Common myeloid progenitor, CD34-positive (primary cell): Measurements from ENCODE around the gene EVPLL.
"Not testable (repeated sequence)": the region's sequence is repeated elsewhere in the genome, so short reads cannot be mapped to it uniquely, and the experiment has no call there.

Experiments used
- CTCF ChIA-PET: fragments of 350-600 bp; sonication (Branson Sonifier 250); formaldehyde crosslinking; loops from one replicate; lab custom pipeline; 2021; ENCODE audit warnings: antibody characterized with exemption; lab: Charles Lee
- POLR2A ChIA-PET: fragments of 350-600 bp; sonication (Branson Sonifier 250); formaldehyde crosslinking; loops from one replicate; lab custom pipeline; 2021; ENCODE audit warnings: antibody characterized with exemption; lab: Charles Lee
- DNase-seq, 3 donors: peaks; one replicate each; pipeline versions ENCODE4 v3.0.0 to v3.0.0-alpha.2; 2013
- H3K27ac ChIP-seq, 2 experiments: 1 replicate in 1 of 2; 2 replicates in 1 of 2; pipeline ENCODE4 v1.7.0; 2013; ENCODE audit warnings: inconsistent platforms in 2 of 2, low read length in 2 of 2, mild to moderate bottlenecking in 2 of 2, low read depth in 1 of 2, moderate library complexity in 1 of 2; ENCODE audit not compliant: severe bottlenecking in 2 of 2, insufficient read depth in 1 of 2, poor library complexity in 1 of 2
- H3K27me3 ChIP-seq, 5 experiments: replicated peaks in 2 of 5; 1 replicate in 3 of 5; 2 replicates in 2 of 5; pipeline versions ENCODE4 v1.6.1 to v1.7.0; 2013; ENCODE audit warnings: low read length in 4 of 5, mild to moderate bottlenecking in 2 of 5, moderate library complexity in 2 of 5, inconsistent platforms in 1 of 5; ENCODE audit not compliant: insufficient read depth in 5 of 5, control insufficient read depth in 4 of 5
- H3K36me3 ChIP-seq, 4 experiments: 1 replicate in 2 of 4; 2 replicates in 2 of 4; pipeline versions ENCODE4 v1.6.1 to v1.7.0; 2013; ENCODE audit warnings: low read length in 3 of 4, control low read depth in 1 of 4, mild to moderate bottlenecking in 1 of 4; ENCODE audit not compliant: control insufficient read depth in 4 of 4, insufficient read depth in 4 of 4
- H3K4me1 ChIP-seq, 4 experiments: 1 replicate in 3 of 4; 2 replicates in 1 of 4; pipeline versions ENCODE4 v1.6.1 to v1.7.1; 2013; ENCODE audit warnings: low read length in 3 of 4, mild to moderate bottlenecking in 3 of 4, control low read depth in 1 of 4, inconsistent platforms in 1 of 4, moderate library complexity in 1 of 4; ENCODE audit not compliant: control insufficient read depth in 4 of 4, insufficient read depth in 4 of 4; ENCODE audit errors: control extremely low read depth in 1 of 4
- H3K4me3 ChIP-seq, 7 experiments: 1 replicate in 4 of 7; 2 replicates in 3 of 7; pipeline versions ENCODE4 v1.5.1 to v1.7.0; 2013; ENCODE audit warnings: mild to moderate bottlenecking in 7 of 7, low read length in 6 of 7, moderate library complexity in 6 of 7, inconsistent platforms in 2 of 7, low read depth in 2 of 7, control low read depth in 1 of 7; ENCODE audit not compliant: insufficient read depth in 4 of 7, control insufficient read depth in 1 of 7; ENCODE audit errors: extremely low read depth in 1 of 7
- H3K9me3 ChIP-seq, 5 experiments: 1 replicate in 4 of 5; 2 replicates in 1 of 5; pipeline versions ENCODE4 v1.6.1 to v1.7.1; 2013; ENCODE audit warnings: low read length in 4 of 5, mild to moderate bottlenecking in 2 of 5, inconsistent platforms in 1 of 5, low read depth in 1 of 5, moderate library complexity in 1 of 5; ENCODE audit not compliant: control insufficient read depth in 4 of 5, insufficient read depth in 2 of 5; ENCODE audit errors: control extremely low read depth in 1 of 5
- WGBS: methylation state at CpG from one replicate; pipeline ENCODE4 v1.1.5; 2013; ENCODE audit not compliant: insufficient coverage; 5-methylcytosine and 5-hydroxymethylcytosine counted together

EVPLL gene

GRCh38 chr17:18378205-18378505, 577 bp downstream of the EVPLL start:
- WGBS, result 88% methylated on average over 2 of the region's 2 CpGs
- DNase-seq, result no peak
- Histone ChIP-seq H3K27me3 (peaks cover 0 to 17% (median 0%) of the 10 kb centered on the region in 5 experiments), H3K36me3 (no peaks in the 10 kb centered on the region), H3K27ac (no peak overlapping the region), H3K9me3 (peaks cover 0 to 3% (median 0%) of the 10 kb centered on the region in 5 experiments), H3K4me1 (peaks cover 0 to 17% (median 11%) of the 10 kb centered on the region in 4 experiments), H3K4me3 (no peak overlapping the region)
- CTCF ChIA-PET, result no interaction called here
- POLR2A ChIA-PET, result no interaction called here

GRCh38 chr17:18378614-18379013, 1.0 kb downstream of the EVPLL start:
- peaks cover 0 to 17% (median 11%) of the 10 kb centered on the region in 4 experiments for H3K4me1 ChIP-seq
- H3K4me3 ChIP-seq, H3K36me3 ChIP-seq, DNase-seq, H3K9me3 ChIP-seq, H3K27ac ChIP-seq, CTCF ChIA-PET, POLR2A ChIA-PET: not testable (repeated sequence)
- H3K27me3 ChIP-seq, result peaks cover 0 to 20% (median 0%) of the 10 kb centered on the region in 5 experiments
- WGBS, result 100% methylated on average over 1 of the region's 5 CpGs

GRCh38 chr17:18379246-18380146, 1.9 kb downstream of the EVPLL start:
- WGBS, result 96% methylated on average over 15 of the region's 16 CpGs
- ChIA-PET POLR2A (interaction anchor here (0.6 kb wide), 1 partner anchor 670 kb away, joined by 3 read pairs; no protein-coding TSS in a partner anchor), CTCF (no interaction called here)
- peaks cover 0 to 26% (median 0%) of the 10 kb centered on the region in 5 experiments for H3K27me3 ChIP-seq
- no peak for DNase-seq
- H3K4me1 ChIP-seq, result peaks cover 0 to 17% (median 11%) of the 10 kb centered on the region in 4 experiments
- no peaks in the 10 kb centered on the region for H3K36me3 ChIP-seq
- peaks cover 0 to 3% (median 0%) of the 10 kb centered on the region in 5 experiments for H3K9me3 ChIP-seq
- no peak overlapping the region for H3K27ac ChIP-seq
- H3K4me3 ChIP-seq, result no peak overlapping the region

- H3K36me3 ChIP-seq, result no peaks in the 10 kb centered on the region
- CTCF ChIA-PET, result no interaction called here
Measured at GRCh38 chr17:18380471-18381157, 3.0 kb downstream of the EVPLL start.

GRCh38 chr17:18381158-18381952, 3.8 kb downstream of the EVPLL start:
- ChIA-PET POLR2A (no interaction called here), CTCF (no interaction called here)
- no peak overlapping the region for H3K27ac ChIP-seq
- H3K9me3 ChIP-seq, result no peaks in the 10 kb centered on the region
- no peaks in the 10 kb centered on the region for H3K36me3 ChIP-seq
- DNase-seq, result no peak
- H3K27me3 ChIP-seq, result peaks cover 0 to 26% (median 0%) of the 10 kb centered on the region in 5 experiments
- H3K4me1 ChIP-seq, result peaks cover 0 to 17% (median 11%) of the 10 kb centered on the region in 4 experiments
- H3K4me3 ChIP-seq, result no peak overlapping the region
- WGBS, result 94% methylated on average over 22 of the region's 23 CpGs

More at GRCh38 chr17:18380471-18381157, 3.0 kb downstream of the EVPLL start:
- WGBS, result 75% methylated on average over 8 of the region's 15 CpGs
- no peaks in the 10 kb centered on the region for H3K9me3 ChIP-seq
- H3K27me3 ChIP-seq, result peaks cover 0 to 26% (median 0%) of the 10 kb centered on the region in 5 experiments
- no peak overlapping the region for H3K4me3 ChIP-seq
- H3K4me1 ChIP-seq, result peaks cover 0 to 17% (median 11%) of the 10 kb centered on the region in 4 experiments
- POLR2A ChIA-PET, result interaction anchor here (0.6 kb wide), 1 partner anchor 671 kb away, joined by 3 read pairs; no protein-coding TSS in a partner anchor
- H3K27ac ChIP-seq, result no peak overlapping the region
- DNase-seq, result no peak

- 91% methylated on average over 3 of the region's 3 CpGs for WGBS
- POLR2A ChIA-PET, result no interaction called here
- CTCF ChIA-PET, result interaction anchor here (0.9 kb wide), 1 partner anchor 8 kb away, joined by 3 read pairs; no protein-coding TSS in a partner anchor
- H3K4me3 ChIP-seq, result no peak overlapping the region
- H3K36me3 ChIP-seq, result no peaks in the 10 kb centered on the region
- no peak overlapping the region for H3K27ac ChIP-seq
- peaks cover 0 to 17% (median 10%) of the 10 kb centered on the region in 4 experiments for H3K4me1 ChIP-seq
- DNase-seq, result no peak
- peaks cover 0 to 26% (median 0%) of the 10 kb centered on the region in 5 experiments for H3K27me3 ChIP-seq
- H3K9me3 ChIP-seq, result no peaks in the 10 kb centered on the region
Measured at GRCh38 chr17:18381953-18382245, 4.3 kb downstream of the EVPLL start.
